Thoracic aorta (tissue), 2 donors: ENCODE results near the gene RRAGD. TPM values are rescaled to one million over a fixed set of nuclear protein-coding genes. Genes with fewer than 3 reads are reported as not detected.

Source experiments
- ATAC-seq: fragments of 150-250 bp; one replicate; pipeline ENCODE4 v1.8.0; 2017; ENCODE audit warnings: low read depth; ENCODE audit not compliant: insufficient number of reproducible peaks, low FRiP score
- DNase-seq: peaks from one replicate; pipeline ENCODE4 v3.0.0-alpha.2; 2020; ENCODE audit warnings: low spot score
- H3K27ac ChIP-seq, 2 donors: fragments of 200-600 bp; sonication (generic); 1 replicate in 1 of 2; 2 replicates in 1 of 2; pipeline ENCODE4 v1.5.1; 2016; ENCODE audit warnings: mild to moderate bottlenecking in 2 of 2, moderate library complexity in 2 of 2
- H3K27me3 ChIP-seq: fragments of 200-600 bp; sonication (generic); replicated peaks from 2 replicates; pipeline ENCODE4 v1.6.0; 2016; ENCODE audit warnings: mild to moderate bottlenecking; ENCODE audit not compliant: insufficient read depth
- H3K36me3 ChIP-seq: fragments of 200-600 bp; sonication (generic); one replicate; pipeline ENCODE4 v1.5.1; 2016
- H3K4me1 ChIP-seq, 2 donors: fragments of 200-600 bp; sonication (generic); 1 replicate in 1 of 2; 2 replicates in 1 of 2; pipeline versions ENCODE4 v1.5.1 to v1.6.0; 2016; ENCODE audit warnings: low read depth in 2 of 2, mild to moderate bottlenecking in 1 of 2; ENCODE audit not compliant: control insufficient read depth in 1 of 2
- H3K4me3 ChIP-seq: fragments of 200-600 bp; sonication (generic); 2 replicates; pipeline ENCODE4 v1.5.1; 2016; ENCODE audit warnings: mild to moderate bottlenecking
- H3K9me3 ChIP-seq: fragments of 200-600 bp; sonication (generic); 2 replicates; pipeline ENCODE4 v1.5.1; 2016
- CTCF ChIP-seq: fragments of 200-600 bp; sonication (generic); IDR thresholded peaks from one replicate; pipeline ENCODE4 v1.5.1; 2019; ENCODE audit warnings: antibody characterized with exemption
- total RNA-seq, 2 donors: library from RNA; depleted of rRNA; stranded (reverse); fragments of >200 nt; gene quantifications; one replicate each; pipeline versions ENCODE4 v1.1.0 to v1.2.3, GENCODE V29; 2016

Gene RRAGD
- total RNA-seq, 2 donors from 2014 or later = 11.0 to 25.8 TPM

GRCh38 chr6:89330910-89331309 lies 81.2 kb downstream of the RRAGD start:
- no peak for DNase-seq
- TF ChIP-seq CTCF = no peak
- no peak for ATAC-seq
- Histone ChIP-seq H3K27me3 (peaks cover 3% of the 10 kb centered on the region), H3K4me3 (no peak overlapping the region), H3K9me3 (no peaks in the 10 kb centered on the region), H3K4me1 (no peaks in the 10 kb centered on the region), H3K27ac (no peak overlapping the region), H3K36me3 (peaks cover 16% of the 10 kb centered on the region)

GRCh38 chr6:89328976-89329375 lies 83.1 kb downstream of the RRAGD start:
- peaks cover 13% of the 10 kb centered on the region for H3K36me3 ChIP-seq
- ATAC-seq (no peak), DNase-seq (no peak)
- H3K27me3 ChIP-seq = no peaks in the 10 kb centered on the region
- H3K4me1 ChIP-seq = peaks cover 0 to under 1% of the 10 kb centered on the region in 2 donors
- H3K27ac ChIP-seq = no peak overlapping the region
- H3K9me3 ChIP-seq = no peaks in the 10 kb centered on the region
- no peak for TF ChIP-seq CTCF
- no peak overlapping the region for H3K4me3 ChIP-seq

- DNase-seq = no peak
- peaks cover 9% of the 10 kb centered on the region for H3K36me3 ChIP-seq
- H3K9me3 ChIP-seq = peaks cover 3% of the 10 kb centered on the region
- TF ChIP-seq CTCF = no peak
- no peak for ATAC-seq
- no peak overlapping the region for H3K4me3 ChIP-seq
- H3K4me1 ChIP-seq = peaks cover 0 to 3% of the 10 kb centered on the region in 2 donors
- no peaks in the 10 kb centered on the region for H3K27me3 ChIP-seq
- no peak overlapping the region for H3K27ac ChIP-seq
Observed at GRCh38 chr6:89324304-89324703, 87.8 kb downstream of the RRAGD start.

- Histone ChIP-seq H3K9me3 (peaks cover 3% of the 10 kb centered on the region), H3K27ac (no peak overlapping the region), H3K36me3 (peaks cover 4% of the 10 kb centered on the region), H3K27me3 (no peaks in the 10 kb centered on the region), H3K4me3 (no peak overlapping the region), H3K4me1 (peaks cover 0 to 3% of the 10 kb centered on the region in 2 donors)
- ATAC-seq (no peak), DNase-seq (no peak)
- TF ChIP-seq CTCF = no peak
Observed at GRCh38 chr6:89323511-89323971, 88.5 kb downstream of the RRAGD start.

GRCh38 chr6:89321131-89321970 lies 90.7 kb downstream of the RRAGD start:
- H3K4me1 ChIP-seq = peaks cover 0 to 3% of the 10 kb centered on the region in 2 donors
- peaks cover 3% of the 10 kb centered on the region for H3K9me3 ChIP-seq
- no peaks in the 10 kb centered on the region for H3K27me3 ChIP-seq
- no peak for TF ChIP-seq CTCF
- DNase-seq = no peak
- no peak overlapping the region for H3K4me3 ChIP-seq
- H3K36me3 ChIP-seq = no peaks in the 10 kb centered on the region
- no peak overlapping the region for H3K27ac ChIP-seq
- no peak for ATAC-seq
